Measurements from ENCODE around the gene PPCDC.

Gene PPCDC

GRCh38 chr15:75019916-75020315, 3.5 kb upstream of the PPCDC start:
- no peak for DNase-seq

GRCh38 chr15:75021341-75021740, 2.0 kb upstream of the PPCDC start:
- DNase-seq: no peak

GRCh38 chr15:75022783-75023180, 608 bp upstream of the PPCDC start:
- DNase-seq: no peak

DNA sequence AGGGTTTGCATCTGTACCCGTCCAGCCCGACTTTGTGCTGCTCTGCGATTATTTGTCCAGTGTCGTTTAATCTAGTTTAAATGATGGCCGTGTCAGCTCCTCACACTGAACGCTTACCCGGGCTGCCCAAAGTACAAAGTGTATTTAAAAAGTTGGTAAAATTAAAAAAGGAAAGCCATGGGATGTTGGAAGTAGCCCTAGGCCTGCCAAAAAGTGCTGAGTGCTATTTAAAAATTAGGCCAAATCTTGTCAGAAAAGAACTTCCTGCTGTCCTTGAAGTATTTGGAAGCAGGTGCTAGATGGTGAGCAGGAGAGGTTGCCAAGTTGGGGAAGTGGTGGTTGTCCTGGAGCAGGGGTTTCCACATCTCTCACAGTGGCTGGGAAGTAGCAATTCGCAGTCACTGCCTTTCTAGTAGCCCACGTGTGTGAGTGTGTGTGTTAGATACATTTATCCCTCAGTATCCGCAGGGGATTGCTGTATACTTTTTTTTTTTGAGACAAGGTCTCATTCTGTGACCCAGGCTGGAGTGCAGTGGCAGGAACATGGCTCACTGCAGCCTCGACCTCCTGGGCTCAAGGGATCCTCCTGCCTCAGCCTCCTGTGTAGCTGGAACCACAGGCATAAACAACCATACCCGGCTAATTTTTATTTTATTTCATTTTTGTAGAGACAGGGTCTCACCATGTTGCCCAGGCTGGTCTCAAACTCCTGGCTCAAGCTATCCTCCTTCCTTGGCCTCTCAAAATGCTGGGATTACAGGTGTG, 664 bp downstream of the PPCDC start:
- no peak for DNase-seq

- DNase-seq: no peak
Observed at GRCh38 chr15:75025107-75025506, 1.7 kb downstream of the PPCDC start.

DNA sequence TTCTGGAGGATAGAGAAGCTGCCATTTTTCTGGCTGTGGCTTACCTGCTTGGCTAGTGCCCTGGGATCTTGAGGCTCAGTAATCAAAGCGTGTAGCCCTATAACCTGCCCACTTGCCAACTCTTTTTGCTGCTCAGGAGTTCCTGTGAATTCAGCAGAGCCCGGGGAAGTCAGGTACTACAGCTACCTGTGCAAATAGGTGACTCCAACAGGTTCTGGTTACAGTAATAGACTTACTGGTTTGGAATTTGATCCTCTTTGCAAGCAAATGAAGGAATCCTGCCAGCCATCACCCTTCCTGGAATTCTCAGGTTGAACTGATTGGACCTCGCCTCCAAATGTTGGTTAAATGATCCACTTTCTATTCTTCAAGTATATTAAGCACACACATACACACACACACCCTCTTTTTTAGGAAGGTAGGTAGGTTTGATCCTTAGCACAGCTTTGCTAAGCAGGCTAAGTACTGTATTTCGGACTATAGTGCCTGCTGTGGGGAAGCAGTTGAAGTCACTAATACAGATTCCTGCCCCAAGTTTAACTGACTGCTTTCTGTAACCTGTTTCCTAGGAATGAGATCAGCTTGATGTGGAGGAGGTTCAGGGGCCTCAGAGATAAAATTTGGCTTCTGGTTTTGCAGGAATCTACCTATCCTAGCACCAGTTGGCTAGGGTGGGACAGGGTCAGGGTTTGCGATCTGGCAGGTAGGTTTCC, 2.3 kb downstream of the PPCDC start:
- DNase-seq: no peak

GRCh38 chr15:75027551-75027950, 4.2 kb downstream of the PPCDC start:
- DNase-seq: no peak

- no peak for DNase-seq
Observed at GRCh38 chr15:75028991-75029377, 5.6 kb downstream of the PPCDC start.

- peak; percentile 57 for DNase-seq
Observed at GRCh38 chr15:75029378-75030022, 6.1 kb downstream of the PPCDC start.

- no peak for DNase-seq
Observed at GRCh38 chr15:75030023-75030413, 6.6 kb downstream of the PPCDC start.

- no peak for DNase-seq
Observed at GRCh38 chr15:75030424-75030823, 7.0 kb downstream of the PPCDC start.

DNA sequence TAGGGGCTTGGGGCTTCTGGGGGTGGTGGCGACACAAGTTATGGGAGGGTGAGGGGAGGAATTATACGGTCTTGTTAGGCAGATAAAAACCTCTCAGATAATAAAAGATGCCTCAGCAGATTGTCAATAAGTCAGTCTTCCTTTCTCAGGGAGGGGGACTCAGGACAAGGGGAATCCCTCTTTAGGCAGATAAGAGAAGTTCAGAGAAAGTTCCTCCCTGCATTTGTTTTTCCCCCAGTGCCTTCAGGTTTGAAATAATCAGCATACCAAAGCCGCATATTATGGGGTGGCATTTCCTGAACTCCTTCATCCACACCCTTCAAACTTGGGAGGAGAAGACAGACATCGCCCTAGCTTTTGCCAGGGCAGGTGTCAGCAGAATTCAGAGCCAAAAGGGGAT, 8.5 kb downstream of the PPCDC start:
- peak; percentile 7 for DNase-seq

GRCh38 chr15:75032395-75032794, 9.0 kb downstream of the PPCDC start:
- no peak for DNase-seq

- no peak for DNase-seq
Observed at GRCh38 chr15:75033809-75034208, 10.4 kb downstream of the PPCDC start.

DNA sequence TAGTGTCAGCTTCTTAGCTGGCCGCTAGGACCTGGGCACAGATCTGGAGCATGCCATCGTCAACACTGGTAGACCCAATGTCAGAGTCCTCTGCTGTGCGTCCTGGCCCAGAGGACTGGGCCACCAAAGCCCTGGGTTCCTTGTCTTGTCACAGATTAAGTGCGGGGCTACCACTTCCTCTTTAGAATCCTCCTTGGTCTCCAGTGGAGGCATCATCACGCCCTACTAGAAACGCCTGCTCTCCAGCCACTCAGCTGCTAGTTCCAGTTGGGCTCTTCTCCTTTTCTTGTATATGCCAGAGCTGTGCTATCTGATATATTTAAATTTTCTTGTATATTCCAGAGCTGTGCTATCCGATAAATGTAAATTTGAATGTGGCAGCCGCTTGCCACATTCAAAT, 11.2 kb downstream of the PPCDC start:
- DNase-seq: no peak

DNA sequence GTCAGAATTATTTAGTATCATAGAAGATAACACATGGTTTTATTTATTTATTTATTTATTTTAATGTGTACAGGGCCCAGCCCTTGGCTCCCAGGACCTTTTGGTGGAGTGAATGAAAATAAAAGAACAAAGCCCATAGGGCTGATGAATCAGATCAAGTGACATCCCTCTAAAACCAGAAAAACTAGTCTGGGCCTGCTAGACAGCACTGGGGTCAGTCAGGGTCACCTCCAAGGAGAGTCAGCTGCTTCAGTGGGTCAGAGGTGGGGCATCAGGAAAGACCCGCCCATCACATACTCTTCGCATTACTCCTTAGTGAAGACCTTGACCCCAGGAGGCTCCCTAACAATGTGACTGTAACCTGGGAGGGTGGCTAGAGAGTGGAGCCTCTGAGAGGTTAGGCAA, 12.8 kb downstream of the PPCDC start:
- no peak for DNase-seq

GRCh38 chr15:75037685-75038084, 14.3 kb downstream of the PPCDC start:
- DNase-seq: no peak

DNA sequence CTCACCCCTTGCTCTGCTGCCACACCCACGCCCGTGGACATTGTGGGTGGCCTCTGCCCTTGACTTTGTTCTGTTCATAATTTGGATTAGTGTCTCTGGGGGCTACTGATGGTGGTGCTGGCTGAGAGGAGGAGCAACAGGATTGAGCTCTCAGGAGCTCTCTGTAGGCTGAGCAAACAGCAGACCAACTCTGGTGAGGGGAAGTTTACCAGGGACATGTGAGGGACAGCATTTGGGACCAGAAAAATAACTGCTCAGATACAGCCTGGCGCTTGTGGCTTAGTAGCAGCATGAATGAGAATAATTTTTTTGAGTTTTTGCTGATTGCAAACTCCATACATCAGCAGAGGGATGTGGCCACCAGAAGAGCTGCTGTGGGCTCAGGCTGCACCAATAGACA, 14.8 kb downstream of the PPCDC start:
- DNase-seq: no peak

- DNase-seq: no peak
Observed at GRCh38 chr15:75042730-75043508, 19.5 kb downstream of the PPCDC start.

GRCh38 chr15:75043509-75044257, 20.3 kb downstream of the PPCDC start:
- DNase-seq: peak; percentile 80

GRCh38 chr15:75044258-75044878, 21.0 kb downstream of the PPCDC start:
- DNase-seq: no peak

Data from kidney glomerular epithelial cell (primary cell).